ENCODE measurements around the gene HSPA6.
"Not testable (repeated sequence)": the region's sequence is repeated elsewhere in the genome, so short reads cannot be mapped to it uniquely, and the experiment has no call there.

The HSPA6 gene

DNA sequence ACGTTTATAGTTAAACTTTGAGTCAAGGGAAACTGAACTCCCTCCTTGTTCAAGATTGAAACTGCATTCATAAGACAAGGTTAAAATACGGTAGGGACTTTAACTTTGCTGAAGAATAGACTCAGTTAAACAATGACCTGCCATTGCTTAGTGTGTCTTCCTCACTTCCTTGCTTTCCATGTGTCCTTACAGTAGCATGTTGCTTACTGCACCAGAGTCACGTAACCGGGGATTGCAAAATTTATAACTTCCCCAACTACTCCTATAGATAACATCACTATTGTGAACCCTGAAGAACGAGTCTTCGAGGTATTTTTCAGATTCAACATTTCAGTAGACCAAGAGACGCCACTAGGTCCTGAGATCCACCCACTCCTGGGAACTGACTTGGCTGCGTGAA is 47.4 kb downstream of the HSPA6 start:
- not testable (repeated sequence) for DNase-seq
